GM12874 (cell line): ENCODE data around the gene RAB37.

ENCODE experiments used
- CTCF ChIP-seq: IDR thresholded peaks from 2 replicates; pipeline ENCODE4 v1.5.1; 2011; ENCODE audit warnings: low read depth, mild to moderate bottlenecking, control low read depth, low read length, moderate library complexity; ENCODE audit not compliant: insufficient read depth

RAB37 gene

GRCh38 chr17:74792586-74793105, 55.6 kb downstream of the RAB37 start:
- no peak for TF ChIP-seq CTCF

- no peak for TF ChIP-seq CTCF
Measured at GRCh38 chr17:74795327-74796020, 58.4 kb downstream of the RAB37 start.

- TF ChIP-seq CTCF = no peak
Measured at GRCh38 chr17:74796211-74796610, 59.2 kb downstream of the RAB37 start.

- no peak for TF ChIP-seq CTCF
Measured at GRCh38 chr17:74796866-74797265, 59.8 kb downstream of the RAB37 start.
